Activated T-cell treated with anti-CD3 and anti-CD28 coated beads, Interleukin-2, amount 50 U/mL, for 72 hours (primary cell): ENCODE measurements around the gene MIP. TPM values are rescaled to one million over a fixed set of nuclear protein-coding genes. Genes with fewer than 3 reads are reported as not detected.
A peak's percentile ranks its signal among the peaks of the same experiment; 100 is the strongest.

Source experiments
- ATAC-seq, 2 donors: fragments of 150-1000 bp; cut with Tn5 transposase; replicated peaks in 1 of 2; 2 replicates each; pipeline ENCODE4 v1.10.0; 2021; ENCODE audit warnings: moderate library complexity in 2 of 2, mild to moderate bottlenecking in 1 of 2
- DNase-seq, 2 donors: peaks; one replicate each; pipeline ENCODE4 v3.0.0; 2021 to 2022; ENCODE audit warnings: mixed read lengths in 1 of 2
- H3K27ac Mint-ChIP-seq: one replicate; pipeline ENCODE4 v1.8.0; 2022; ENCODE audit warnings: mild to moderate bottlenecking, moderate library complexity, mixed read lengths
- H3K27me3 Mint-ChIP-seq: one replicate; pipeline ENCODE4 v1.8.0; 2022; ENCODE audit warnings: low read depth, mixed read lengths
- H3K36me3 Mint-ChIP-seq, 2 donors: one replicate each; pipeline ENCODE4 v1.8.0; 2022; ENCODE audit warnings: mixed read lengths in 2 of 2, mild to moderate bottlenecking in 1 of 2; ENCODE audit not compliant: insufficient read depth in 2 of 2
- H3K4me1 Mint-ChIP-seq: one replicate; pipeline ENCODE4 v1.8.0; 2022; ENCODE audit warnings: low read depth, mixed read lengths
- H3K4me3 Mint-ChIP-seq, 2 donors: one replicate each; pipeline ENCODE4 v1.8.0; 2022; ENCODE audit warnings: mild to moderate bottlenecking in 2 of 2, mixed read lengths in 2 of 2, moderate library complexity in 2 of 2
- H3K9me3 Mint-ChIP-seq, 2 donors: one replicate each; pipeline ENCODE4 v1.8.0; 2022; ENCODE audit warnings: mixed read lengths in 2 of 2
- total RNA-seq, 2 donors: library from RNA; stranded (reverse); gene quantifications; one replicate each; pipeline ENCODE4 v1.2.3, GENCODE V29; 2022

Gene MIP
- total RNA-seq, 2 donors from 2014 or later: not detected

- Mint-ChIP-seq H3K27ac (no peak overlapping the region), H3K36me3 (peaks cover 2 to 3% of the 10 kb centered on the region in 2 donors), H3K4me1 (peaks cover 20% of the 10 kb centered on the region), H3K27me3 (peaks cover 23% of the 10 kb centered on the region), H3K9me3 (peaks cover 0 to 3% of the 10 kb centered on the region in 2 donors), H3K4me3 (no peak overlapping the region)
- ATAC-seq (no peak), DNase-seq (no peak)
These were observed 30.1 kb upstream of the MIP start for GRCh38 chr12:56484566-56484965.

GRCh38 chr12:56479625-56480024, 25.2 kb upstream of the MIP start:
- ATAC-seq: no peak
- Mint-ChIP-seq H3K9me3 (no peaks in the 10 kb centered on the region), H3K4me1 (peaks cover 5% of the 10 kb centered on the region), H3K4me3 (no peak overlapping the region), H3K27ac (no peak overlapping the region), H3K27me3 (no peaks in the 10 kb centered on the region), H3K36me3 (no peaks in the 10 kb centered on the region)
- DNase-seq: no peak

GRCh38 chr12:56477521-56478225, 23.2 kb upstream of the MIP start:
- H3K27ac Mint-ChIP-seq: no peak overlapping the region
- H3K27me3 Mint-ChIP-seq: no peaks in the 10 kb centered on the region

GRCh38 chr12:56476972-56477432, 22.5 kb upstream of the MIP start:
- H3K27ac Mint-ChIP-seq: no peak overlapping the region
- H3K4me1 Mint-ChIP-seq: peaks cover 11% of the 10 kb centered on the region
- no peaks in the 10 kb centered on the region for H3K9me3 Mint-ChIP-seq
- DNase-seq (no peak), ATAC-seq (no peak)
- no peaks in the 10 kb centered on the region for H3K27me3 Mint-ChIP-seq
- H3K4me3 Mint-ChIP-seq: no peak overlapping the region
- peaks cover 0 to 2% of the 10 kb centered on the region in 2 donors for H3K36me3 Mint-ChIP-seq

More at GRCh38 chr12:56477521-56478225, 23.2 kb upstream of the MIP start:
- peaks cover 0 to 2% of the 10 kb centered on the region in 2 donors for H3K36me3 Mint-ChIP-seq
- peaks cover 10% of the 10 kb centered on the region for H3K4me1 Mint-ChIP-seq
- DNase-seq (no peak), ATAC-seq (no peak)
- H3K9me3 Mint-ChIP-seq: no peaks in the 10 kb centered on the region
- H3K4me3 Mint-ChIP-seq: no peak overlapping the region

- Mint-ChIP-seq H3K36me3 (peaks cover 0 to 2% of the 10 kb centered on the region in 2 donors), H3K4me3 (no peak overlapping the region), H3K27ac (no peak overlapping the region), H3K4me1 (peaks cover 20% of the 10 kb centered on the region), H3K9me3 (no peaks in the 10 kb centered on the region), H3K27me3 (no peaks in the 10 kb centered on the region)
- ATAC-seq (no peak), DNase-seq (no peak)
These were observed 21.7 kb upstream of the MIP start for GRCh38 chr12:56476143-56476542.

GRCh38 chr12:56474389-56474788, 19.9 kb upstream of the MIP start:
- Mint-ChIP-seq H3K27me3 (no peaks in the 10 kb centered on the region), H3K27ac (no peak overlapping the region), H3K9me3 (no peaks in the 10 kb centered on the region), H3K4me1 (peaks cover 29% of the 10 kb centered on the region), H3K4me3 (no peak overlapping the region), H3K36me3 (peaks cover 0 to 7% of the 10 kb centered on the region in 2 donors)
- no peak for ATAC-seq
- DNase-seq: no peak

- Mint-ChIP-seq H3K4me1 (peaks cover 36% of the 10 kb centered on the region), H3K4me3 (peak overlapping the region; percentile 92 to 96), H3K36me3 (peaks cover 0 to 7% of the 10 kb centered on the region in 2 donors), H3K27me3 (no peaks in the 10 kb centered on the region), H3K27ac (peak overlapping the region; percentile 97), H3K9me3 (no peaks in the 10 kb centered on the region)
- no peak for ATAC-seq
- peak in 1 of 2 donors; percentile 20 for DNase-seq
These were observed 14.8 kb upstream of the MIP start for GRCh38 chr12:56469007-56469930.

GRCh38 chr12:56468216-56469006, 14.0 kb upstream of the MIP start, which contains the start of gene SPRYD4:
Gene SPRYD4 (plus strand): TSS chr12:56468578. CDS start chr12:56468592, 14 bp downstream.
- Mint-ChIP-seq H3K27me3 (no peaks in the 10 kb centered on the region), H3K9me3 (no peaks in the 10 kb centered on the region), H3K36me3 (peaks cover 0 to 5% of the 10 kb centered on the region in 2 donors), H3K4me3 (peak within 1 kb of the TSS; percentile 92 to 96), H3K4me1 (peaks cover 37% of the 10 kb centered on the region), H3K27ac (peak within 1 kb of the TSS; percentile 97)
- DNase-seq (peak; percentile 95 to 97), ATAC-seq (peak; percentile 98 to 99)

- no peaks in the 10 kb centered on the region for H3K36me3 Mint-ChIP-seq
- no peaks in the 10 kb centered on the region for H3K27me3 Mint-ChIP-seq
- H3K4me1 Mint-ChIP-seq: peaks cover 6% of the 10 kb centered on the region
- no peaks in the 10 kb centered on the region for H3K9me3 Mint-ChIP-seq
- DNase-seq: no peak
- H3K27ac Mint-ChIP-seq: no peak overlapping the region
- H3K4me3 Mint-ChIP-seq: no peak overlapping the region
- ATAC-seq: no peak
These were observed 8.1 kb upstream of the MIP start for GRCh38 chr12:56462565-56462964.

GRCh38 chr12:56461235-56462159, 7.0 kb upstream of the MIP start:
- DNase-seq: no peak

GRCh38 chr12:56457817-56458216, 3.4 kb upstream of the MIP start:
- Mint-ChIP-seq H3K27me3 (no peaks in the 10 kb centered on the region), H3K4me3 (no peak overlapping the region), H3K36me3 (no peaks in the 10 kb centered on the region), H3K9me3 (no peaks in the 10 kb centered on the region), H3K27ac (no peak overlapping the region), H3K4me1 (no peaks in the 10 kb centered on the region)
- ATAC-seq (no peak), DNase-seq (no peak)

More at GRCh38 chr12:56461235-56462159, 7.0 kb upstream of the MIP start:
- H3K4me3 Mint-ChIP-seq: no peak overlapping the region
- ATAC-seq: no peak
- no peaks in the 10 kb centered on the region for H3K9me3 Mint-ChIP-seq
- H3K27ac Mint-ChIP-seq: no peak overlapping the region
- H3K4me1 Mint-ChIP-seq: peaks cover 6% of the 10 kb centered on the region
- no peaks in the 10 kb centered on the region for H3K36me3 Mint-ChIP-seq
- no peaks in the 10 kb centered on the region for H3K27me3 Mint-ChIP-seq

GRCh38 chr12:56451147-56451546, 3.3 kb downstream of the MIP start:
- Mint-ChIP-seq H3K4me3 (peak overlapping the region in 1 of 2 donors; percentile 47), H3K27me3 (no peaks in the 10 kb centered on the region), H3K9me3 (no peaks in the 10 kb centered on the region), H3K27ac (no peak overlapping the region), H3K36me3 (peaks cover 3 to 7% of the 10 kb centered on the region in 2 donors), H3K4me1 (peaks cover 36% of the 10 kb centered on the region)
- DNase-seq (no peak), ATAC-seq (no peak)
